Transverse colon (tissue), 4 donors: ENCODE results near the gene ZIC2. TPM values are rescaled to one million over a fixed set of nuclear protein-coding genes. Genes with fewer than 3 reads are reported as not detected.

Experiments used
- DNase-seq: peaks from one replicate; pipeline ENCODE4 v3.0.0-alpha.2; 2019
- H3K27ac ChIP-seq, 4 donors: fragments of 200-600 bp; sonication (generic); 2 replicates each; pipeline ENCODE4 v1.5.1; 2016 to 2018; ENCODE audit warnings: inconsistent platforms in 4 of 4
- H3K27me3 ChIP-seq: fragments of 200-600 bp; sonication (generic); 2 replicates; pipeline ENCODE4 v1.5.1; 2017; ENCODE audit warnings: inconsistent platforms
- H3K36me3 ChIP-seq, 4 donors: fragments of 200-600 bp; sonication (generic); 2 replicates each; pipeline ENCODE4 v1.5.1; 2017 to 2019; ENCODE audit warnings: inconsistent platforms in 4 of 4
- H3K4me1 ChIP-seq, 4 donors: fragments of 200-600 bp; sonication (generic); 2 replicates each; pipeline ENCODE4 v1.5.1; 2017 to 2020; ENCODE audit warnings: inconsistent platforms in 4 of 4
- H3K4me3 ChIP-seq, 4 donors: fragments of 200-600 bp; sonication (generic); 1 replicate in 1 of 4; 2 replicates in 3 of 4; pipeline versions ENCODE4 v1.5.1 to v1.6.1; 2017 to 2019; ENCODE audit warnings: inconsistent platforms in 4 of 4
- H3K9me3 ChIP-seq, 2 donors: fragments of 200-600 bp; sonication (generic); 2 replicates each; pipeline ENCODE4 v1.5.1; 2017 to 2019; ENCODE audit warnings: inconsistent platforms in 2 of 2
- EP300 ChIP-seq: sonication (generic); formaldehyde crosslinking; IDR thresholded peaks from one replicate; pipeline ENCODE4 v1.6.1; 2017; ENCODE audit warnings: antibody characterized with exemption, low read depth
- POLR2A ChIP-seq: fragments of 450-650 bp; IDR thresholded peaks from one replicate; pipeline ENCODE4 v1.6.1; 2016; ENCODE audit warnings: antibody characterized with exemption, mild to moderate bottlenecking, moderate library complexity
- POLR2AphosphoS5 ChIP-seq, 3 donors: sonication (generic); formaldehyde crosslinking; IDR thresholded peaks; one replicate each; pipeline ENCODE4 v1.6.1; 2016; ENCODE audit warnings: antibody characterized with exemption in 3 of 3
- WGBS, 2 donors: methylation state at CpG; one replicate each; pipeline ENCODE4 v1.1.5; 2018; ENCODE audit warnings: low coverage in 1 of 2; 5-methylcytosine and 5-hydroxymethylcytosine counted together
- in situ Hi-C, 4 donors: fragments of 200-750 bp; cut with MboI; loops; one replicate each; pipeline versions ENCODE4 v1.15.0 to v1.15.1; 2017; ENCODE audit warnings: low sequenced_read_pairs in 3 of 4, low pct_ligation_motif_present in 1 of 4, low pct_unique_long_range_greater_than_20kb in 1 of 4
- intact Hi-C: fragments of 100-400 bp; cut with DNase I; formaldehyde crosslinking; loops from one replicate; pipeline ENCODE4 v1.15.1; 2023; ENCODE audit warnings: low total_unique reads
- total RNA-seq, 4 donors: library from RNA; depleted of rRNA; stranded (reverse); fragments of >200 nt; gene quantifications; one replicate each; pipeline ENCODE4 v1.1.0, GENCODE V29; 2016
- TF ChIP-seq, protein P1 (sequence below), 5 experiments: fragments of 200-600 bp in 3 of 5; fragments of 450-650 bp in 2 of 5; sonication (generic) in 3 of 5; IDR thresholded peaks; 1 replicate in 2 of 5; 2 replicates in 3 of 5; pipeline ENCODE4 v1.5.1; 2016 to 2017; ENCODE audit warnings: antibody characterized with exemption in 5 of 5, inconsistent platforms in 3 of 5, mild to moderate bottlenecking in 2 of 5, moderate library complexity in 1 of 5

The ZIC2 gene
- total RNA-seq: not detected

GRCh38 chr13:99981735-99982035 lies at the start of gene ZIC2:
Gene ZIC2 (plus strand): TSS chr13:99981784. CDS start chr13:99982065, 281 bp downstream.
- intact Hi-C loops: no loop called here
- Histone ChIP-seq H3K4me3 (peak within 1 kb of the TSS; percentile 2 to 64 (median 36)), H3K27ac (no peak within 1 kb of the TSS), H3K9me3 (no peaks in the 10 kb centered on the region), H3K27me3 (peaks cover 99% of the 10 kb centered on the region), H3K4me1 (peaks cover 10 to 59% (median 39%) of the 10 kb centered on the region in 4 donors), H3K36me3 (no peaks in the 10 kb centered on the region)
- no CpG with 5 or more reads among the region's 41 CpGs for WGBS, 2 donors
- in situ Hi-C loops: no loop called here
- TF ChIP-seq, protein P1, sequence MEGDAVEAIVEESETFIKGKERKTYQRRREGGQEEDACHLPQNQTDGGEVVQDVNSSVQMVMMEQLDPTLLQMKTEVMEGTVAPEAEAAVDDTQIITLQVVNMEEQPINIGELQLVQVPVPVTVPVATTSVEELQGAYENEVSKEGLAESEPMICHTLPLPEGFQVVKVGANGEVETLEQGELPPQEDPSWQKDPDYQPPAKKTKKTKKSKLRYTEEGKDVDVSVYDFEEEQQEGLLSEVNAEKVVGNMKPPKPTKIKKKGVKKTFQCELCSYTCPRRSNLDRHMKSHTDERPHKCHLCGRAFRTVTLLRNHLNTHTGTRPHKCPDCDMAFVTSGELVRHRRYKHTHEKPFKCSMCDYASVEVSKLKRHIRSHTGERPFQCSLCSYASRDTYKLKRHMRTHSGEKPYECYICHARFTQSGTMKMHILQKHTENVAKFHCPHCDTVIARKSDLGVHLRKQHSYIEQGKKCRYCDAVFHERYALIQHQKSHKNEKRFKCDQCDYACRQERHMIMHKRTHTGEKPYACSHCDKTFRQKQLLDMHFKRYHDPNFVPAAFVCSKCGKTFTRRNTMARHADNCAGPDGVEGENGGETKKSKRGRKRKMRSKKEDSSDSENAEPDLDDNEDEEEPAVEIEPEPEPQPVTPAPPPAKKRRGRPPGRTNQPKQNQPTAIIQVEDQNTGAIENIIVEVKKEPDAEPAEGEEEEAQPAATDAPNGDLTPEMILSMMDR (IDR thresholded peaks at IDR 0.05): no peak
- TF ChIP-seq POLR2A (no peak), POLR2AphosphoS5 (IDR thresholded peaks at IDR 0.05) (no peak), EP300 (no peak)
- no peak for DNase-seq

DNA sequence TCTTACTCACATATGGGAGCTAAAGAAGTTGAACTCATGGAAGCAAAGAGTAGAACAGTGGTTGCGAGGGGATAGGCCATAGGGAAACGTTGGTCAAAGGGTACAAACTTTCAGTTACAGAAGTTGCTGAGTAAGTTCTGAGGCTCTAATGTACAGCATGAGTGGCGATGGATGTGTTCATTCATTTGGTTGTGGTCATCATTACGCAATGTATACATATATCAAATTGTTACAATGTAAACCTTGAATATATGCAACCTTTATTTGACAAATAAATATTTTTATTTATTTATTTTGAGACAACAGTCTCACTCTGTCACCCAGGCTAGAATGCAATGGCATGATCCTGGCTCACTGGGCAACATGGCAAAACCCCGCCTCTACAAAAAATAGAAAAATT lies 48.7 kb upstream of the ZIC2 start:
- intact Hi-C loops (no loop called here), in situ Hi-C loops (loop anchor here in 1 of 4 donors (25.0 kb wide), 1 partner anchor 579 kb away; no protein-coding TSS in a partner anchor)
- H3K4me1 ChIP-seq: no peaks in the 10 kb centered on the region
- no peaks in the 10 kb centered on the region for H3K36me3 ChIP-seq
- H3K9me3 ChIP-seq: no peaks in the 10 kb centered on the region
- TF ChIP-seq EP300: no peak
- no peak for TF ChIP-seq POLR2AphosphoS5 (IDR thresholded peaks at IDR 0.05)
- TF ChIP-seq, protein P1 (IDR thresholded peaks at IDR 0.05): no peak
- TF ChIP-seq POLR2A: no peak
- 83 to 86% methylated on average over 4 to 5 of the region's 5 CpGs for WGBS, 2 donors
- DNase-seq: no peak
- H3K27ac ChIP-seq: no peak overlapping the region
- H3K4me3 ChIP-seq: no peak overlapping the region
- peaks cover 24% of the 10 kb centered on the region for H3K27me3 ChIP-seq

DNA sequence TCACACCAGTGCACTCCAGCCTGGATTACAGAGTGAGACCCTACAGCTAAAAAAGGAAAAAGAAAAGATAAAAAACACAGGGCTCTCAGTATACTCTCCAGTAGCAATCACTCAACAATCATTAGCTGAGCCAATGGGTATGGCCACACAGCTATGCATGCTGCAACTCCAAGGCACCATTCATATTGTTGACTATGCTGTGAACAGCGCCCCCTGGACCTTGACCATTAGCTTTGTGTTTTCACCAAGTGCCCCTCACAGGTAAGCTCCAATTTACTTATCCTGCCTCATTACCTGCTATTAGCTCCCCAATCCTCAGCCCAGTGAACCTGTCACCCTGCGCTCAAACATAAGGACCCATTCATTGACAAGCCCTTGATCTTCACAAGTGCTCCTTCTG lies 45.8 kb upstream of the ZIC2 start:
- DNase-seq: no peak
- no peak for TF ChIP-seq EP300
- TF ChIP-seq POLR2AphosphoS5 (IDR thresholded peaks at IDR 0.05): no peak
- TF ChIP-seq POLR2A: no peak
- Histone ChIP-seq H3K4me3 (no peak overlapping the region), H3K27me3 (peaks cover 22% of the 10 kb centered on the region), H3K27ac (no peak overlapping the region), H3K9me3 (no peaks in the 10 kb centered on the region), H3K4me1 (peaks cover 0 to 2% (median 0%) of the 10 kb centered on the region in 4 donors), H3K36me3 (no peaks in the 10 kb centered on the region)
- in situ Hi-C loops: loop anchor here in 1 of 4 donors (25.0 kb wide), 1 partner anchor 577 kb away; no protein-coding TSS in a partner anchor
- intact Hi-C loops: loop anchor here (2.0 kb wide), 1 partner anchor 43 kb away; no protein-coding TSS in a partner anchor
- WGBS, 2 donors: 74 to 83% methylated on average over 2 of the region's 2 CpGs

DNA sequence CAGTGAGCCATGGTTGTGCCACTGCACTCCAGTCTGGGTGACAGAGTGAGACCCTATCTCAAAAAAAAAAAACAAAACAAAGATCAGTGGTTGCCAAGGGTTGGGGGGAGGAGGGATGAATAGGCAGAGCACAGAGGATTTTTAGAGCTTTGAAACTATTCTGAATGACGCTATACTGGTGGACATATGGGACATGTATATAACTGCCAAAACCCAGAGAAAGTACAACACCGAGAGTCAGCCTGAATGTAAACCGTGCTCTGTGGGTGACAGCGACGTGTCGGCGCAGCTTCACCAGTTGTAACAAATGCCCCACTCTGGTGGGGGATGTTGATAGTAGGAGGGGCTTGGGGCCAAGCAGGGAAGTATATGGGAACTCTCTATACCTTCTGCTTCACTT lies 42.9 kb upstream of the ZIC2 start:
- Histone ChIP-seq H3K27me3 (peaks cover 17% of the 10 kb centered on the region), H3K36me3 (no peaks in the 10 kb centered on the region), H3K4me1 (peaks cover 0 to 7% (median 2%) of the 10 kb centered on the region in 4 donors), H3K9me3 (no peaks in the 10 kb centered on the region), H3K27ac (no peak overlapping the region), H3K4me3 (no peak overlapping the region)
- 71 to 89% methylated on average over 5 to 7 of the region's 7 CpGs for whole genome bisulfite sequencing, 2 donors
- DNase-seq: no peak
- in situ Hi-C loops (loop anchor here in 1 of 4 donors (25.0 kb wide), 1 partner anchor 574 kb away; no protein-coding TSS in a partner anchor), intact Hi-C loops (no loop called here)
- TF ChIP-seq POLR2AphosphoS5 (IDR thresholded peaks at IDR 0.05) (no peak), POLR2A (no peak)
- TF ChIP-seq, protein P1 (IDR thresholded peaks at IDR 0.05): no peak

GRCh38 chr13:99941086-99941485 lies 40.5 kb upstream of the ZIC2 start:
- Histone ChIP-seq H3K9me3 (no peaks in the 10 kb centered on the region), H3K4me1 (peaks cover 0 to 7% (median 2%) of the 10 kb centered on the region in 4 donors), H3K27me3 (peaks cover 21% of the 10 kb centered on the region), H3K36me3 (no peaks in the 10 kb centered on the region), H3K4me3 (no peak overlapping the region), H3K27ac (no peak overlapping the region)
- intact Hi-C loops (no loop called here), in situ Hi-C loops (loop anchor here in 1 of 4 donors (25.0 kb wide), 1 partner anchor 571 kb away; no protein-coding TSS in a partner anchor)
- WGBS, 2 donors: 36 to 53% methylated on average over 5 to 7 of the region's 7 CpGs
- TF ChIP-seq, protein P1 (IDR thresholded peaks at IDR 0.05): no peak
- TF ChIP-seq POLR2A (no peak), EP300 (no peak)
- peak; percentile 58 for DNase-seq
